HEK293 (cell line): ENCODE measurements around the gene UBE4A.
"Not testable (repeated sequence)": the region's sequence is repeated elsewhere in the genome, so short reads cannot be mapped to it uniquely, and the experiment has no call there.

Experiments used
- CTCF ChIA-PET: fragments of 350-600 bp; formaldehyde crosslinking; extraction: SDS; loops from one replicate; lab custom pipeline; 2021; ENCODE audit warnings: antibody characterized with exemption; lab: Yijun Ruan, JAX
- POLR2A ChIA-PET: fragments of 300-600 bp; formaldehyde crosslinking; extraction: SDS; loops from one replicate; lab custom pipeline; 2020; ENCODE audit warnings: antibody characterized with exemption, inconsistent platforms; lab: Yijun Ruan, JAX
- H3K27ac ChIP-seq: fragments of 200-500 bp; sonication (Bioruptor generic); 2 replicates; pipeline ENCODE4 v1.5.1; 2014; ENCODE audit warnings: low read depth, low read length, control low read depth, inconsistent platforms; ENCODE audit errors: extremely low read depth
- H3K36me3 ChIP-seq, 2 experiments: fragments of 200-500 bp in 1 of 2; sonication (Bioruptor generic) in 1 of 2; 1 replicate in 1 of 2; 2 replicates in 1 of 2; pipeline ENCODE4 v1.5.1; 2014 to 2017; ENCODE audit warnings: inconsistent platforms in 2 of 2, low read length in 2 of 2; ENCODE audit not compliant: control insufficient read depth in 2 of 2, insufficient read depth in 1 of 2
- H3K4me1 ChIP-seq: fragments of 200-500 bp; sonication (Bioruptor generic); 2 replicates; pipeline ENCODE4 v1.5.1; 2014; ENCODE audit warnings: mild to moderate bottlenecking, low read length, inconsistent platforms; ENCODE audit not compliant: control insufficient read depth, insufficient read depth
- H3K4me3 ChIP-seq: 2 replicates; pipeline ENCODE4 v1.5.1; 2011; ENCODE audit warnings: low read depth, mild to moderate bottlenecking, control low read depth, low read length, moderate library complexity
- H3K9me3 ChIP-seq: fragments of 200-500 bp; sonication (Bioruptor generic); 2 replicates; pipeline ENCODE4 v1.5.1; 2014; ENCODE audit warnings: low read depth, low read length, inconsistent platforms; ENCODE audit not compliant: control insufficient read depth, insufficient read depth
- CTCF ChIP-seq: fragments of 450-650 bp; formaldehyde crosslinking; IDR thresholded peaks from 2 replicates; pipeline ENCODE4 v1.5.1; 2016; ENCODE audit warnings: missing biosample characterization, missing genetic modification characterization
- GLI2 ChIP-seq: fragments of 450-650 bp; formaldehyde crosslinking; IDR thresholded peaks from 2 replicates; pipeline ENCODE4; 2017; ENCODE audit warnings: missing biosample characterization, missing genetic modification characterization, low read depth, borderline replicate concordance
- KLF8 ChIP-seq: fragments of 450-650 bp; formaldehyde crosslinking; IDR thresholded peaks from 2 replicates; pipeline ENCODE4 v1.5.1; 2016; ENCODE audit warnings: missing biosample characterization, missing genetic modification characterization
- KLF9 ChIP-seq: fragments of 450-650 bp; formaldehyde crosslinking; IDR thresholded peaks from 2 replicates; pipeline ENCODE4 v1.5.1; 2016; ENCODE audit warnings: missing biosample characterization, missing genetic modification characterization, low read depth
- PRDM1 ChIP-seq: fragments of 450-650 bp; formaldehyde crosslinking; IDR thresholded peaks from 2 replicates; pipeline ENCODE4; 2016; ENCODE audit warnings: missing biosample characterization, missing genetic modification characterization
- ZBTB17 ChIP-seq: fragments of 450-650 bp; formaldehyde crosslinking; IDR thresholded peaks from 2 replicates; pipeline ENCODE4 v1.5.1; 2016; ENCODE audit warnings: missing biosample characterization, missing genetic modification characterization
- ZBTB20 ChIP-seq: fragments of 450-650 bp; formaldehyde crosslinking; IDR thresholded peaks from 2 replicates; pipeline ENCODE4 v1.5.1; 2016; ENCODE audit warnings: missing biosample characterization, missing genetic modification characterization
- ZNF10 ChIP-seq: fragments of 450-650 bp; formaldehyde crosslinking; IDR thresholded peaks from 2 replicates; pipeline ENCODE4 v1.5.1; 2017; ENCODE audit warnings: missing biosample characterization, missing genetic modification characterization
- ZNF146 ChIP-seq: fragments of 450-650 bp; formaldehyde crosslinking; IDR thresholded peaks from 2 replicates; pipeline ENCODE4 v1.5.1; 2016; ENCODE audit warnings: missing biosample characterization, missing genetic modification characterization
- ZNF19 ChIP-seq: fragments of 450-650 bp; formaldehyde crosslinking; IDR thresholded peaks from 2 replicates; pipeline ENCODE4; 2016; ENCODE audit warnings: missing biosample characterization, missing genetic modification characterization, low read depth
- ZNF2 ChIP-seq: fragments of 450-650 bp; formaldehyde crosslinking; IDR thresholded peaks from 2 replicates; pipeline ENCODE4 v1.5.1; 2016; ENCODE audit warnings: missing biosample characterization, missing genetic modification characterization
- ZNF37A ChIP-seq: fragments of 450-650 bp; IDR thresholded peaks from 2 replicates; pipeline ENCODE4 v1.5.1; 2018; ENCODE audit warnings: missing biosample characterization, missing genetic modification characterization
- ZNF426 ChIP-seq: fragments of 450-650 bp; formaldehyde crosslinking; IDR thresholded peaks from 2 replicates; pipeline ENCODE4 v1.5.1; 2017; ENCODE audit warnings: missing biosample characterization, missing genetic modification characterization, mild to moderate bottlenecking, inconsistent platforms, moderate library complexity
- ZNF433 ChIP-seq: fragments of 450-650 bp; formaldehyde crosslinking; IDR thresholded peaks from 2 replicates; pipeline ENCODE4 v1.5.1; 2016; ENCODE audit warnings: missing biosample characterization, missing genetic modification characterization, low read depth
- ZNF530 ChIP-seq: fragments of 450-650 bp; formaldehyde crosslinking; IDR thresholded peaks from 2 replicates; pipeline ENCODE4 v1.5.1; 2016; ENCODE audit warnings: low read depth, missing biosample characterization, missing genetic modification characterization
- ZNF610 ChIP-seq: fragments of 450-650 bp; formaldehyde crosslinking; IDR thresholded peaks from 2 replicates; pipeline ENCODE4 v1.5.1; 2016; ENCODE audit warnings: missing biosample characterization, missing genetic modification characterization, borderline replicate concordance
- ZNF660 ChIP-seq: fragments of 450-650 bp; IDR thresholded peaks from 2 replicates; pipeline ENCODE4 v1.5.1; 2018; ENCODE audit warnings: missing biosample characterization, mild to moderate bottlenecking, missing genetic modification characterization
- ZSCAN16 ChIP-seq: fragments of 450-650 bp; formaldehyde crosslinking; IDR thresholded peaks from 2 replicates; pipeline ENCODE4 v1.5.1; 2016; ENCODE audit warnings: missing biosample characterization, missing genetic modification characterization
- TF ChIP-seq, protein P1 (sequence below): fragments of 450-650 bp; IDR thresholded peaks from 2 replicates; pipeline ENCODE4 v1.5.1; 2018; ENCODE audit warnings: missing biosample characterization, mild to moderate bottlenecking, missing genetic modification characterization
- TF ChIP-seq, protein P2 (sequence below): fragments of 450-650 bp; formaldehyde crosslinking; IDR thresholded peaks from 2 replicates; pipeline ENCODE4 v1.5.1; 2016; ENCODE audit warnings: missing biosample characterization, missing genetic modification characterization
- TF ChIP-seq, protein P3 (sequence below): fragments of 450-650 bp; IDR thresholded peaks from 2 replicates; pipeline ENCODE4 v1.5.1; 2018; ENCODE audit warnings: missing biosample characterization, missing genetic modification characterization
- TF ChIP-seq, protein P4 (sequence below): fragments of 450-650 bp; formaldehyde crosslinking; IDR thresholded peaks from 2 replicates; pipeline ENCODE4 v1.5.1; 2016; ENCODE audit warnings: missing biosample characterization, missing genetic modification characterization
- TF ChIP-seq, protein P5 (sequence below): fragments of 450-650 bp; formaldehyde crosslinking; IDR thresholded peaks from 2 replicates; pipeline ENCODE4 v1.5.1; 2017; ENCODE audit warnings: missing biosample characterization, mild to moderate bottlenecking, missing genetic modification characterization, moderate library complexity
- TF ChIP-seq, protein P6 (sequence below): fragments of 450-650 bp; formaldehyde crosslinking; IDR thresholded peaks from 2 replicates; pipeline ENCODE4 v1.5.1; 2016; ENCODE audit warnings: missing biosample characterization, missing genetic modification characterization

Gene UBE4A

DNA sequence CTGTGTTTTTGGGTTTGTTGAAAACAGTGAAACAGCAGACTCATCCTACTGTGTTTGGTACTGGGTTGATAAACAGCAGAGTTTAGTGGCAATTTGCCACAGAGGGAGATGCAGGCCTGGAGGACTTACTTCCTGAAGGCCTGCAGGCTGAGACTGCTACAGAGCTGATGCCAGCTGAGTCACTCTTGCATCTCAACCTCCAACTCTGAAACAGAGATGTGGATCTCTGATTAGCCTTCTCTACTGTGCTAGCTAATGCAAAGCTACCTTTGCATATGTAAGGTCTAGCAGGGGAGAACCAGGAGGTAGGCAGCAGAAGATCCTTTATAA, 56.3 kb downstream of the UBE4A start (continued):
- no peak for TF ChIP-seq ZBTB20
- TF ChIP-seq, protein P1, sequence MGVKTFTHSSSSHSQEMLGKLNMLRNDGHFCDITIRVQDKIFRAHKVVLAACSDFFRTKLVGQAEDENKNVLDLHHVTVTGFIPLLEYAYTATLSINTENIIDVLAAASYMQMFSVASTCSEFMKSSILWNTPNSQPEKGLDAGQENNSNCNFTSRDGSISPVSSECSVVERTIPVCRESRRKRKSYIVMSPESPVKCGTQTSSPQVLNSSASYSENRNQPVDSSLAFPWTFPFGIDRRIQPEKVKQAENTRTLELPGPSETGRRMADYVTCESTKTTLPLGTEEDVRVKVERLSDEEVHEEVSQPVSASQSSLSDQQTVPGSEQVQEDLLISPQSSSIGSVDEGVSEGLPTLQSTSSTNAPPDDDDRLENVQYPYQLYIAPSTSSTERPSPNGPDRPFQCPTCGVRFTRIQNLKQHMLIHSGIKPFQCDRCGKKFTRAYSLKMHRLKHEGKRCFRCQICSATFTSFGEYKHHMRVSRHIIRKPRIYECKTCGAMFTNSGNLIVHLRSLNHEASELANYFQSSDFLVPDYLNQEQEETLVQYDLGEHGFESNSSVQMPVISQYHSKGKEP (tag by site-specific recombination): peak; percentile 59
- TF ChIP-seq, protein P2, sequence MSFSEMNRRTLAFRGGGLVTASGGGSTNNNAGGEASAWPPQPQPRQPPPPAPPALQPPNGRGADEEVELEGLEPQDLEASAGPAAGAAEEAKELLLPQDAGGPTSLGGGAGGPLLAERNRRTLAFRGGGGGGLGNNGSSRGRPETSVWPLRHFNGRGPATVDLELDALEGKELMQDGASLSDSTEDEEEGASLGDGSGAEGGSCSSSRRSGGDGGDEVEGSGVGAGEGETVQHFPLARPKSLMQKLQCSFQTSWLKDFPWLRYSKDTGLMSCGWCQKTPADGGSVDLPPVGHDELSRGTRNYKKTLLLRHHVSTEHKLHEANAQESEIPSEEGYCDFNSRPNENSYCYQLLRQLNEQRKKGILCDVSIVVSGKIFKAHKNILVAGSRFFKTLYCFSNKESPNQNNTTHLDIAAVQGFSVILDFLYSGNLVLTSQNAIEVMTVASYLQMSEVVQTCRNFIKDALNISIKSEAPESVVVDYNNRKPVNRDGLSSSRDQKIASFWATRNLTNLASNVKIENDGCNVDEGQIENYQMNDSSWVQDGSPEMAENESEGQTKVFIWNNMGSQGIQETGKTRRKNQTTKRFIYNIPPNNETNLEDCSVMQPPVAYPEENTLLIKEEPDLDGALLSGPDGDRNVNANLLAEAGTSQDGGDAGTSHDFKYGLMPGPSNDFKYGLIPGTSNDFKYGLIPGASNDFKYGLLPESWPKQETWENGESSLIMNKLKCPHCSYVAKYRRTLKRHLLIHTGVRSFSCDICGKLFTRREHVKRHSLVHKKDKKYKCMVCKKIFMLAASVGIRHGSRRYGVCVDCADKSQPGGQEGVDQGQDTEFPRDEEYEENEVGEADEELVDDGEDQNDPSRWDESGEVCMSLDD (tag by site-specific recombination): no peak
- TF ChIP-seq, protein P3, sequence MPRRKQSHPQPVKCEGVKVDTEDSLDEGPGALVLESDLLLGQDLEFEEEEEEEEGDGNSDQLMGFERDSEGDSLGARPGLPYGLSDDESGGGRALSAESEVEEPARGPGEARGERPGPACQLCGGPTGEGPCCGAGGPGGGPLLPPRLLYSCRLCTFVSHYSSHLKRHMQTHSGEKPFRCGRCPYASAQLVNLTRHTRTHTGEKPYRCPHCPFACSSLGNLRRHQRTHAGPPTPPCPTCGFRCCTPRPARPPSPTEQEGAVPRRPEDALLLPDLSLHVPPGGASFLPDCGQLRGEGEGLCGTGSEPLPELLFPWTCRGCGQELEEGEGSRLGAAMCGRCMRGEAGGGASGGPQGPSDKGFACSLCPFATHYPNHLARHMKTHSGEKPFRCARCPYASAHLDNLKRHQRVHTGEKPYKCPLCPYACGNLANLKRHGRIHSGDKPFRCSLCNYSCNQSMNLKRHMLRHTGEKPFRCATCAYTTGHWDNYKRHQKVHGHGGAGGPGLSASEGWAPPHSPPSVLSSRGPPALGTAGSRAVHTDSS (tag by site-specific recombination): no peak
- TF ChIP-seq, protein P4, sequence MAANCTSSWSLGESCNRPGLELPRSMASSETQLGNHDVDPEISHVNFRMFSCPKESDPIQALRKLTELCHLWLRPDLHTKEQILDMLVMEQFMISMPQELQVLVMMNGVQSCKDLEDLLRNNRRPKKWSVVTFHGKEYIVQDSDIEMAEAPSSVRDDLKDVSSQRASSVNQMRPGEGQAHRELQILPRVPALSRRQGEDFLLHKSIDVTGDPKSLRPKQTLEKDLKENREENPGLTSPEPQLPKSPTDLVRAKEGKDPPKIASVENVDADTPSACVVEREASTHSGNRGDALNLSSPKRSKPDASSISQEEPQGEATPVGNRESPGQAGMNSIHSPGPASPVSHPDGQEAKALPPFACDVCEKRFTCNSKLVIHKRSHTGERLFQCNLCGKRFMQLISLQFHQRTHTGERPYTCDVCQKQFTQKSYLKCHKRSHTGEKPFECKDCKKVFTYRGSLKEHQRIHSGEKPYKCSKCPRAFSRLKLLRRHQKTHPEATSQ: no peak
- TF ChIP-seq ZNF610 (tag by site-specific recombination): no peak
- peak; percentile 27; the same call in 1 of the 2 replicates for TF ChIP-seq ZNF660 (tag by site-specific recombination)
- TF ChIP-seq KLF8 (tag by site-specific recombination): no peak
- TF ChIP-seq PRDM1 (tag by site-specific recombination): no peak
- no peak for TF ChIP-seq ZNF426 (tag by site-specific recombination)
- no peak for TF ChIP-seq ZNF433 (tag by site-specific recombination)
- TF ChIP-seq, protein P5, sequence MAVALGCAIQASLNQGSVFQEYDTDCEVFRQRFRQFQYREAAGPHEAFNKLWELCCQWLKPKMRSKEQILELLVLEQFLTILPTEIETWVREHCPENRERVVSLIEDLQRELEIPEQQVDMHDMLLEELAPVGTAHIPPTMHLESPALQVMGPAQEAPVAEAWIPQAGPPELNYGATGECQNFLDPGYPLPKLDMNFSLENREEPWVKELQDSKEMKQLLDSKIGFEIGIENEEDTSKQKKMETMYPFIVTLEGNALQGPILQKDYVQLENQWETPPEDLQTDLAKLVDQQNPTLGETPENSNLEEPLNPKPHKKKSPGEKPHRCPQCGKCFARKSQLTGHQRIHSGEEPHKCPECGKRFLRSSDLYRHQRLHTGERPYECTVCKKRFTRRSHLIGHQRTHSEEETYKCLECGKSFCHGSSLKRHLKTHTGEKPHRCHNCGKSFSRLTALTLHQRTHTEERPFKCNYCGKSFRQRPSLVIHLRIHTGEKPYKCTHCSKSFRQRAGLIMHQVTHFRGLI (tag by site-specific recombination): no peak
- peak; percentile 82 for TF ChIP-seq ZBTB17

GRCh38 chr11:118416900-118417299, 57.5 kb downstream of the UBE4A start:
- H3K9me3 ChIP-seq: not testable (repeated sequence)
- CTCF ChIA-PET: interaction anchor here (1.0 to 1.3 kb wide), 2 partner anchors 15 to 158 kb away, joined by 3 read pairs; no protein-coding TSS in a partner anchor

GRCh38 chr11:118417801-118418200, 58.4 kb downstream of the UBE4A start:
- no peak overlapping the region for H3K27ac ChIP-seq
- no peaks in the 10 kb centered on the region for H3K9me3 ChIP-seq
- ChIA-PET CTCF (interaction anchor here (1.0 to 1.3 kb wide), 2 partner anchors 16 to 159 kb away, joined by 3 read pairs; no protein-coding TSS in a partner anchor), POLR2A (no interaction called here)
- no peaks in the 10 kb centered on the region for H3K36me3 ChIP-seq
- H3K4me1 ChIP-seq: no peaks in the 10 kb centered on the region
- no peak overlapping the region for H3K4me3 ChIP-seq
- TF ChIP-seq ZNF146: no peak
- no peak for TF ChIP-seq ZNF19 (tag by site-specific recombination)
- no peak for TF ChIP-seq ZSCAN16 (tag by site-specific recombination)
- TF ChIP-seq KLF9: no peak
- TF ChIP-seq CTCF (tag by site-specific recombination): no peak
- no peak for TF ChIP-seq ZNF10 (tag by site-specific recombination)
- no peak for TF ChIP-seq ZNF37A (tag by site-specific recombination)
- TF ChIP-seq ZNF530 (tag by site-specific recombination): no peak
- no peak for TF ChIP-seq GLI2 (tag by site-specific recombination)
- TF ChIP-seq ZNF2 (tag by site-specific recombination): no peak

More at GRCh38 chr11:118416900-118417299, 57.5 kb downstream of the UBE4A start:
- H3K4me1 ChIP-seq, H3K4me3 ChIP-seq, POLR2A ChIA-PET, H3K27ac ChIP-seq, H3K36me3 ChIP-seq: not testable (repeated sequence)
- TF ChIP-seq, protein P6, sequence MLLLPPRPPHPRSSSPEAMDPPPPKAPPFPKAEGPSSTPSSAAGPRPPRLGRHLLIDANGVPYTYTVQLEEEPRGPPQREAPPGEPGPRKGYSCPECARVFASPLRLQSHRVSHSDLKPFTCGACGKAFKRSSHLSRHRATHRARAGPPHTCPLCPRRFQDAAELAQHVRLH: 0 out of 2 replicates have a peak, but pooled peaks have one; percentile 22
- peak; percentile 93 for TF ChIP-seq ZNF146
